Activated CD8-positive, alpha-beta memory T cell treated with anti-CD3 and anti-CD28 coated beads for 4 hours (primary cell): ENCODE data around the gene MINPP1.

Experiments used
- DNase-seq, 2 donors: peaks; one replicate each; pipeline ENCODE4 v3.0.0-alpha.2; 2020; ENCODE audit warnings: low read depth in 2 of 2

MINPP1 gene

GRCh38 chr10:87523731-87524130, 19.0 kb downstream of the MINPP1 start:
- no peak for DNase-seq

DNA sequence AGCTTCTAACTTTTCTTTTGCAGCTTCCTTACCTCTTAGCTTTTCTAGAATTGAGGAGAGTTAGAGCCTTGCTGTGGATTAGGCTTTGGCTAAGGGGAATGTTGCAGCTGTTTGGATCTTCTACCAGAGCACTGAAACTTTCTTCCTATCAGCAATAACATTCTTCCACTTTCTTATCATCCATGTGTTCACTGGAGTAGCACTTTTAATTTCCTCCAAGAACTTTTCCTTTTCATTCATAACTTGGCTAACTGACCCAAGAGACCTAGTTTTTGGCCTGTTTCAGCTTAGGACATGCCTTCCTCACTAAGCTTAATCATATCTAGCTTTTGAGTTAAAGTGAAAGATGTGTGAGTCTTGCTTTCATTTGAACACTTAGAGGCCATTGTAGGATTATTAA, 19.6 kb downstream of the MINPP1 start:
- DNase-seq, result no peak

DNA sequence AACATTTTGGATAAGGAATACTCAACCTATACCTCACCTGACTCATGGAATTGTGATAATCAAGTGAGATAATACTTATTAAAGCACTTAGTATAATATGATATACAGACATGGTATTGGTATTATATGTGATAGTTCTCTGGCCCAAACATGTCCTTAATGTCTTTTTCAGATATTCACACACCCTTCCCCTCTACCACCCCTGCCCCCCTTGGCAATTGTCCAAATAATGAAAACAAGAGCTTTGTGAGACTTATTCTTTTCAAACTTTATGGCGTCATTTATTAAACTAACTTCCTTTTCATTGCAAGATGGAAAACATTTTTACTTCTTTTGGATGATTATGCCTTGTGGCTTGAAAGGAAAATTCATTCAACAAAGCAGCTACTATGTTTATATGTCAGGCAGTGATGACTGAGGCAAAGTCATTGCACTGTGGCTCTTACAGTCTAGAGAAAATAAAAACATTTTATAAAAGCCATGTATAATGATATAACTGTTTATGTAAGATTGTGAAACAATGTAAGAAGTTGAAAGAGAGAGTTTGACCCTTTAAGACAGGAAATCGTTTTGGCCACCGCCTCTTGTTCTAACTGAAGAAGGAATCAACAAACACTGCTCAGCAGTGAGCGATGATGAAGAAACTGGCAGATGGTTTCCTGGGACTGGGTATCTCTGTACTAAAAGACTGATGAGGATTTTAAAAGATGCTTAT, 27.4 kb downstream of the MINPP1 start:
- DNase-seq, result no peak

DNA sequence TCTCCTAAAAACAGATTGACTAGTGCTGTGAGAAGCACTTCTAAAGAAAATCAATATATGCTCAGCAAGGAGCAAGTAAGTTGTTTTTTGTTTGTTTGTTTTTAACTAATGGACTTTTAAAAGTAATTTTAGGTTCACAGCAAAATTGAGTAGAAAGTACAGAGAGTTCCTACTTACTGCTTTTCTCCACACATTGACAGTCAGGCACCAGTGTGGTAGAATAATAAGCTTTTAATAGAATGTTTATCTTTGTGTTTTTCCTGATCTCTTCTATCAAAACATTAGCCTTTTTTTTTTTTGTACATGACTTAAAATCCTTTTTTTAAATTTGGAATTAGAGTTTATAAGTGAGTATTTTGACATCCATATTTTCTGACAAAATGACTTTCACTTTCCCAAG, 28.0 kb downstream of the MINPP1 start:
- no peak for DNase-seq

DNA sequence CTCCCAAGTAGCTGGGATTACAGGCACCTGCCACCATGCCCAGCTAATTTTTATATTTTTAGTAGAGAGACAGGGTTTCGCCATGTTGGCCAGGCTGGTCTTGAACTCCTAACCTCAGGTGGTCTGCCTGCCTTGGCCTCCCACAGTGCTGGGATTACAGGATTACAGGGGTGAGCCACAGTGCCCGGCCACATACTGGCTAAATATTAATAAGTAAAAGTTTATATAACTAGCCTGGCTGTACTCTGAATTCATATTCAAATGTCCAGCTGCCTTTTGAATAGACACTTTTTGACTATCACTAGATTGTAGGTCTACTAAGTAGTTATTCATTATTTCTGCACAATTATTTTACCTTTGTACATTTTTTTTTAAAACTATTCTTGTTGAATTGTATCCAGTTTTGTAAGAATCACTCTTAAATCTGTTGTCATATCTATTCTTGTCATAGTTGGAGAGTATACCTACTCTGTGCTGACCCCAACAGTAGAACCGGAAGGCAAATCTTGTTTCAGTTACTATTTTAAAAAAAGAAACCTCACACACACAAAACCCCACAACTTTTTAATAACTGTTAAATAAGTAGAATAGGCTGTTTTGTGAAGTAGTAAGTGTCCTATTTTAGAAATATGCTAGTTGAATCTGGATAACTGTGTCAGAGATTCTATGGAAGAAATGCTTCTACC, 29.6 kb downstream of the MINPP1 start:
- DNase-seq, result no peak

DNA sequence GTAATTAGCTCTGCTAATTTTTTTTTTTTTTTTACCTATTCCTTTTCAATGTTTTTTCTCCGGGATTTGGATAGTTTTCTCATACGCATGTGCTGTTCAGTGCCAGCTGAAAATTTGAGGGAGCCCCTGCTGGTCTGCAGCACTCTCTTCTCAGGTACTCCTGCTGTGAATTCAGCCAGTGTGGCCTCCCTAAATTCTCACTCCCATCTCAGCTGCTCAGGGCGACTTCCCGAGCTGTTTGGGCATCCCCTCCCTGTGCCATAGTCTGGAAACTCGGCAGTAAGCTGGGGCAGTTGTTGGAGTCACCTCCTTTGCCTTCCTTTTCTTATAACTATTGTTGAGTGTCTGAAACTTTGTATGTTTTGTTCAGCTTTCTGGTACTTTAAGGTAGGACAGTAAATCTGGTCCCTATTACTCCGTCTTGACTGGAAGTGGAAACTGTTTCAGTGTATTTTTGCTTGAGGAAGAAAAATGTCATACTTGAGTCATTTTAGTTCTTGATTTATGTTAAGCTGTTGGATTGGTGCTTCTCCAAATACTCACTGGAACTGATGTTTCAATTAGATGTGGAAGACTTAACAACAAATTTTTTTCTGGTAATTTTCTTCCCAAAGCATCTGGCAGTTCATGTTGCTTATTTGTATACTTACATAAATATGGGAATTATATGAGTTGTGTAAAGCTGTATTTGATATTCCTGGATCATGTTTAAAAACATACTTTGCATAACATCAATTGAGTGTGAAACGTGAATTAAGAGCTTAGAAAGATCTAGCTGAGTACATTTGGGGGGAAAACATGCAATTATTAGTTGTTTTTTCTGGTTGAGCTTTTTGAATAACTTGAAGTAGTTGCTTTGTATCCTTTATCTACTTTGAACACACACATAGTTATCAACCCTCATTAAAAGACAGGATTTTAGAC, 33.7 kb downstream of the MINPP1 start:
- DNase-seq, result no peak

- no peak for DNase-seq
These were observed 36.4 kb downstream of the MINPP1 start for GRCh38 chr10:87541114-87541513.

GRCh38 chr10:87544721-87545120, 40.0 kb downstream of the MINPP1 start:
- DNase-seq, result no peak

DNA sequence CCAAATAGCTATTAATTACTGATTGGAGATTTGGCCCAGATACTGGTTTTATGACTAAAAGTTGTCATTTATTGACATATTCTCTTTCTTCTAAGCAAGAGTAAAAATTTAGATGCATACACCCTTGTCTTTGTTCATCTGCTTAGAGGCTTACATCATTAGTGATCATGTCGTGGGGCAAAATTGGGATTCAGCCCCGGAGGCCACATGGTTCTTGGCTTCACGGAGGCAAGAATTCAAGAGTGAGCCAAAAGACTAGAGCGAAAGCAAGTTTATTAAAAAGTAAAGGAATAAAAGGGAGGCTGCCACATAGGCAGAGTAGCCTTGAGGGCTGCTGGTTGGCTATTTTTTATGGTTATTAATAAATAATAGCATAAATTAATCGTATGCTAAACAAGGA, 41.1 kb downstream of the MINPP1 start:
- no peak for DNase-seq

GRCh38 chr10:87546210-87546609, 41.5 kb downstream of the MINPP1 start:
- no peak for DNase-seq

DNA sequence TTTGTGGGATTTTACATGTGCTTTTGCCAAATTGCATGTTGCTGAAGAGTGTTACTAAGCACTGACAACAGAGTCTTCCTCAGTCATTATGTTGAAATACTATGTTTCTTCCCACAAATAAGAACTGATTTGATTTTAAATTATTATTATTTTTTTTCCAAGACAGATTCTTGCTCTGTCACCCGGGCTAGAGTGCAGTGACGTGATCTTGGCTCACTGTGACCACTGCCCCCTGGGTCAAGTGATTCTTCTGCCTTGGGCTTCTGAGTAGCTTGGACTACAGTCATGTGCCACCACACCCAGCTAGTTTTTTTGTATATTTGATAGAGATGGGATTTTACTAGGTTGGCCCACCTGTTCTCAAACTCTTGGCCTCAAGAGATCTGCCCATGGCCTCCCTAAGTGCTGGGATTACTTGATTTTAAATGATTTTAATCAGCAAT, 42.3 kb downstream of the MINPP1 start:
- DNase-seq, result no peak

DNA sequence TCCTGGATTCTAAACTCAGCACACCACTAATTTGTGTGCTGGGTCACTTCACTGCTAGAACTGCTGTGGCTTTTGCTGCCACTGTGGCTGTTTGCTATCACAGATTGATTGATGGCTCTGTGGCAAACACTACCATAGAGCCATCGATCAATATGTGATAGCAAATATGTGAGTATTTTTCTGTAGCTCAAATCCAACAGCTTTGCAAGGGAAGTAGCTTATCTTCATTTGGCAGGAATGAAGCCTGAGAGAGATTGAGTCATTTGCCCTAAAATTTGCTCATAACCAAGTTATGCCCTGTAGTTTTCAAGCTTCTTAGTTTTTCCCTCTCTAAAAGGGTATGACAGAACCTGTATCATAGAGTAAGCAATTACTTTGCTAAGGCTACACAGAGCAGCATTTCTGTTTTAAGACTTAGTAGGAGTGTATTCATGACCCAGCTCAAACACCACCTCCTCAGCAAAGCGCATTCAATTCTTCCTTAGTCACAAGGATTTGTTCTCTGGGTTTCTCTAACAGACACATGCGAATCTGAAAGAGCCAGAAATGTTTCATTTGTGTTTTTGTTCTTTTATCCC, 43.1 kb downstream of the MINPP1 start:
- DNase-seq, result no peak

DNA sequence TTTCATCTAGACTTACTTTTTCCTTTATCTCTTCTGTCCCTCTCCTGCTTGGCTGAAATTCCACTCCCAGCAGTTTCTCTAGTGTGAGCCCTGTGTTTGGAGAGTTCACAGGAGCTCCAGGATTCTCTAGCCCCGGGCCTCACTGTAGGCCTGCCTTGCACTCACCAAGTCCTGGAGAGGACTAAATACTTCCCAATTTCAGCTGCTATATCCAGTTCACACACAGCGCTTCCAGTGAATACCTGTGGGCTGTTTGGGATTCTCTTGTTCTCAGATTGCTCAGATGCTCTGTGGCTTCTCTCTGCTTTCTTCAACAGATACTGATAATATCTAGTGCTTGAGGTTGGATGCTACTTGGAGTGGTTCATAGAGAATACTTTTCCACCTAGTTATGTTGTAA, 46.0 kb downstream of the MINPP1 start:
- no peak for DNase-seq

- no peak for DNase-seq
These were observed 46.6 kb downstream of the MINPP1 start for GRCh38 chr10:87551326-87551725.

GRCh38 chr10:87552248-87552929, 47.7 kb downstream of the MINPP1 start:
- DNase-seq, result no peak

- DNase-seq, result no peak
These were observed 52.7 kb downstream of the MINPP1 start for GRCh38 chr10:87557409-87557808.

GRCh38 chr10:87558333-87558732, 53.6 kb downstream of the MINPP1 start:
- DNase-seq, result no peak

DNA sequence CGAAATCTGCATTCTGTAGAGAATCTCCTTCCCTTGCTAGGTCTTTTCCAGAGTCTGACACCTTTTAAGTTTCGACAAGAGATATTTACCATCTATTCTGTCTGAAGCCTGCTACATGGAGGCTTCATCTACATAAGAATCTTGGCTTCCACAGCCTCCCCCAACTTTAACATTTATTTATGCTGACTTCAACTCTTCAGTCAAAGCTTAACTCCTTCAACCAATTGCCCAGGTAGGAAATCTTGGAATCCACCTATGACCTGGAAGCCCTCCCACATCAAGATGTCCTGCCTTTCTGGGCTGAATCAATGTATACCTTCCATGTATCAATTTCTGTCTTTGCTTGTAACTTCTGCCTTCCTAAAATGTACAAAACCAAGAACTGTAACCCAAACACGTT, 54.7 kb downstream of the MINPP1 start:
- no peak for DNase-seq

DNA sequence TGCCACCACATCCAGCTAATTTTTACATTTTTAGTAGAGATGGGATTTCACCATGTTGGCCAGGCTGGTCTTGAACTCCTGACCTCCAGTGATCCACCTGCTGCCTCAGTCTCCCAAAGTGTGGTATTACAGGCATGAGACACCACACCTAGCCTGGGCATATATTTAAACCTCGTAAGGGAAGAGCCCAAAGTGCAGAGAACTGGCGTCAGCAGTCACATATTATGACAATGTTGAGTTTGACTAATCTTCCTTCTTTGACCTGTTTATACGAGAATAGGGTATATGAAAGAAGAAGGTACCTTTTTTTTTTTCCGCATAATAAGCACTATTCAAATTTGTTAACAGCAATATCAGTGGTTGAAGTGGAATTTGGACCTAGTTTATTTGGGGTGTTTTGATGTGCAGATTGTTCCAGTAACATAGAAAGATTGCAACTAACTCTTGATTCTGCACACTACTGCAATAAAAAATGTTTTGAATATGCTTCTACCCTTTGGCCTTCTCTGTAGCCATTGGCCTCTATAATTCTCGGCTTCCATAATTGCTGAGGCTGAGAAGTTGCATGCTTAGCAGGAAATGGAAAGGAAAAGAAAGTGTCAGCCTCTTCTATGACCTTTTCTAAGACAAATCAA, 55.9 kb downstream of the MINPP1 start:
- DNase-seq, result no peak

- DNase-seq, result no peak
These were observed 58.1 kb downstream of the MINPP1 start for GRCh38 chr10:87562750-87563149.

- no peak for DNase-seq
These were observed 60.3 kb downstream of the MINPP1 start for GRCh38 chr10:87565010-87565409.
